Endothelial cell of umbilical vein (primary cell): Measurements from ENCODE around the gene BZW2.

Experiments used
- EZH2 ChIP-seq: IDR thresholded peaks from 2 replicates; pipeline ENCODE4 v1.6.1; 2012; ENCODE audit warnings: borderline replicate concordance, low read depth, mild to moderate bottlenecking, moderate library complexity, low read length, inconsistent platforms; ENCODE audit not compliant: severe bottlenecking
- FOS ChIP-seq: IDR thresholded peaks from 2 replicates; pipeline ENCODE4 v1.6.1; 2011; ENCODE audit warnings: mild to moderate bottlenecking, low read length, moderate library complexity, borderline replicate concordance; ENCODE audit not compliant: insufficient read depth
- JUN ChIP-seq: IDR thresholded peaks from 2 replicates; pipeline ENCODE4 v1.6.1; 2011; ENCODE audit warnings: borderline replicate concordance, low read depth; ENCODE audit not compliant: insufficient read length, insufficient read depth
- MYC ChIP-seq: IDR thresholded peaks from one replicate; pipeline ENCODE4 v1.6.1; 2011; ENCODE audit warnings: mild to moderate bottlenecking, low read depth, low read length
- POLR2A ChIP-seq: IDR thresholded peaks from 2 replicates; pipeline ENCODE4 v1.6.1; 2012; ENCODE audit warnings: low read depth, mild to moderate bottlenecking, control low read depth, low read length
- POLR2AphosphoS5 ChIP-seq: IDR thresholded peaks from 2 replicates; pipeline ENCODE4 v1.6.1; 2012; ENCODE audit warnings: low read depth, mild to moderate bottlenecking, control low read depth, low read length, moderate library complexity; ENCODE audit not compliant: insufficient read depth
- TF ChIP-seq, protein P1 (sequence below), 2 donors: IDR thresholded peaks; 1 replicate in 1 of 2; 2 replicates in 1 of 2; pipeline ENCODE4 v1.5.1; 2011; ENCODE audit warnings: low read length in 2 of 2, mild to moderate bottlenecking in 2 of 2, moderate library complexity in 2 of 2, control low read depth in 1 of 2, inconsistent platforms in 1 of 2, low read depth in 1 of 2; ENCODE audit not compliant: insufficient read depth in 1 of 2; ENCODE audit errors: extremely low read depth in 1 of 2
- TF ChIP-seq, protein P2 (sequence below): IDR thresholded peaks from 2 replicates; pipeline ENCODE4 v1.6.1; 2011; ENCODE audit not compliant: insufficient read depth, insufficient read length

DNA sequence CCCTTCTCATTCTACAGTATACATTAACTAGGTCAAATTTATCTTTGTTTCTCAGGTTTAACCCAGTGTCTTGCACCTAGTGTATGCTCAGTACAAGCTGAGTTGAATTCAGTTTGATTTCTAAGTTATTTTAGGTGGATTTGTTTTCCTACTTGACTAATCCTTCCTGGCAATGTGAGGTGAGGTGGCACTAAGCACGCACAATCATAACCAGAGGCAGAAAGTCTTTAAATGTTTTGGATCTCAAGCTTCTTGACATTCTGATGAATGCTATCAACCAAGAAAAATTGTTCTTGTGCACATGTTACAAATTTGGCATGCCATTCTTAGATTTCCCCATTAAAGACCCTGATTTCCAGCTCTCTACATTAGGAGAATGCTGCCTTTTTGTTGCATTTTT is 3.2 kb downstream of the BZW2 start:
- TF ChIP-seq, protein P1, sequence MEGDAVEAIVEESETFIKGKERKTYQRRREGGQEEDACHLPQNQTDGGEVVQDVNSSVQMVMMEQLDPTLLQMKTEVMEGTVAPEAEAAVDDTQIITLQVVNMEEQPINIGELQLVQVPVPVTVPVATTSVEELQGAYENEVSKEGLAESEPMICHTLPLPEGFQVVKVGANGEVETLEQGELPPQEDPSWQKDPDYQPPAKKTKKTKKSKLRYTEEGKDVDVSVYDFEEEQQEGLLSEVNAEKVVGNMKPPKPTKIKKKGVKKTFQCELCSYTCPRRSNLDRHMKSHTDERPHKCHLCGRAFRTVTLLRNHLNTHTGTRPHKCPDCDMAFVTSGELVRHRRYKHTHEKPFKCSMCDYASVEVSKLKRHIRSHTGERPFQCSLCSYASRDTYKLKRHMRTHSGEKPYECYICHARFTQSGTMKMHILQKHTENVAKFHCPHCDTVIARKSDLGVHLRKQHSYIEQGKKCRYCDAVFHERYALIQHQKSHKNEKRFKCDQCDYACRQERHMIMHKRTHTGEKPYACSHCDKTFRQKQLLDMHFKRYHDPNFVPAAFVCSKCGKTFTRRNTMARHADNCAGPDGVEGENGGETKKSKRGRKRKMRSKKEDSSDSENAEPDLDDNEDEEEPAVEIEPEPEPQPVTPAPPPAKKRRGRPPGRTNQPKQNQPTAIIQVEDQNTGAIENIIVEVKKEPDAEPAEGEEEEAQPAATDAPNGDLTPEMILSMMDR (IDR thresholded peaks at IDR 0.05; ENCODE audit: extremely low read depth in 1 of 2, insufficient read depth in 1 of 2, low read depth in 1 of 2, low read length in 2 of 2) = no peak
- TF ChIP-seq EZH2 = no peak
- no peak for TF ChIP-seq POLR2A
- TF ChIP-seq FOS = peak; percentile 32
- TF ChIP-seq POLR2AphosphoS5 = no peak
- TF ChIP-seq, protein P2, sequence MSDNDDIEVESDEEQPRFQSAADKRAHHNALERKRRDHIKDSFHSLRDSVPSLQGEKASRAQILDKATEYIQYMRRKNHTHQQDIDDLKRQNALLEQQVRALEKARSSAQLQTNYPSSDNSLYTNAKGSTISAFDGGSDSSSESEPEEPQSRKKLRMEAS = no peak
- peak; percentile 36 for TF ChIP-seq JUN
- no peak for TF ChIP-seq MYC
